AG09319 (cell line): Measurements from ENCODE around the gene ZNF692.
"Not testable (repeated sequence)": the region's sequence is repeated elsewhere in the genome, so short reads cannot be mapped to it uniquely, and the experiment has no call there.

ENCODE experiments used
- DNase-seq: peaks from one replicate; pipeline ENCODE4 v3.0.0-alpha.2; 2010; ENCODE audit warnings: low read depth; ENCODE audit errors: extremely low read depth
- CTCF ChIP-seq: IDR thresholded peaks from 2 replicates; pipeline ENCODE4 v1.5.1; 2011; ENCODE audit warnings: low read depth, mild to moderate bottlenecking, inconsistent platforms, low read length, moderate library complexity

Gene ZNF692

DNA sequence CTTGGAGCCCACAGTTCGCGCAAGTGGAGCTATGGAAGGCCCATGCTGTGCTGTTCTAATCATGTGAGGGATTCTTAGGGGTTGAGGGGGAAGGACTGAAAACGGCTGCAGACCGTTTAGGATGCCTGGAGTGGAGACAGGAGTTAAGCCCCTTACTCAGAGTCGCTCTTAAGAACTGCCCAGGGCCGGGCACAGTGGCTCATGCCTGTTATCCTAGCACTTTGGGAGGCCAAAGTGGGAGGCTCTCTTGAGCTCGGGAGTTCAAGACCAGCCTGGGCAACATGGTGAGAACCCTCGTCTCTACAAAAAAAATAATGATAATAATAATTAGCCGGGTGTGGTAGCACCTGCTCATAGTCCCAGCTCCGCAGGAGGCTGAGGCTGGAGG, 19.7 kb downstream of the ZNF692 start:
- no peak for TF ChIP-seq CTCF
- DNase-seq, result no peak

- no peak for DNase-seq
- TF ChIP-seq CTCF, result no peak
These were observed 20.3 kb downstream of the ZNF692 start for GRCh38 chr1:248838357-248839167.

GRCh38 chr1:248837781-248838356, 21.0 kb downstream of the ZNF692 start, which contains the start of gene ZNF672:
Gene ZNF672, plus strand, starts transcription at chr1:248838224. Its CDS starts 9,051 bp downstream, at chr1:248847275.
- TF ChIP-seq CTCF, result no peak
- peak; percentile 95 for DNase-seq

DNA sequence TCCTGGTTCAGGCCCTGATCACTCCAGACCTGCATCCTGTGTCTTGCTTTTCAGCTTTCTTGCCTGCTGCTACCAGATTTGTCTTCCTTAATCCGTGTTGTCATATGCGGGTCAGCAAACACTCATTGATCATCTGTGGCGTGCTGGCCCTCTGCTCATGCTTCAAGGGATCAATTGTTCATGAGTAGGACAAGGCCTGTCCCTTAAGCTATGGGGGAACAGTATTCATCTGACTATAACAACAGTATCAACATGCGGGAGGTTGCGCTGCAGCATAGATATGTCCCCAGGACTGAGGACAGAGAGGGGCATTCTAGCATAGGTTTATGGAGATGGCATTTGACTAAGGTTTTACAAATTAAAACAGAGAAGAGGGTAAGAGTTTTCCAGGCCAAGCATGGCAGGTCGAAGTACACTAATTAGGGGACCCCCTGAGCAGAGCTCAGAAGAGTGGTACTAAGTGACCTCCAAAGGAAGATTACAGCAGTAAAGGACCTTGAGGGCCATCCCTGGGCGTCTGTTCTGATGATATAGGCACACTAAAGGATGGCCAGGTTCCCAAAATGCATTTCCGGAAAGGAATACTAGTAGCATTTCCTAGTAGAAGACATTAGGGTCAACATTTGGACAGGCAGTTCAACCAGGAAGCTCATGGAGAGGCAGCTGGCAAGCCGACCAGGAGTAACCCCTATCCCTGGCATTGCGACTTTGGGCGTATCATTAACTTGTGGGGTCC, 21.7 kb downstream of the ZNF692 start:
- TF ChIP-seq CTCF, result no peak
- no peak for DNase-seq

GRCh38 chr1:248834343-248834940, 24.4 kb downstream of the ZNF692 start:
- no peak for TF ChIP-seq CTCF
- DNase-seq, result no peak

GRCh38 chr1:248831842-248832241, 27.0 kb downstream of the ZNF692 start:
- no peak for DNase-seq
- no peak for TF ChIP-seq CTCF

DNA sequence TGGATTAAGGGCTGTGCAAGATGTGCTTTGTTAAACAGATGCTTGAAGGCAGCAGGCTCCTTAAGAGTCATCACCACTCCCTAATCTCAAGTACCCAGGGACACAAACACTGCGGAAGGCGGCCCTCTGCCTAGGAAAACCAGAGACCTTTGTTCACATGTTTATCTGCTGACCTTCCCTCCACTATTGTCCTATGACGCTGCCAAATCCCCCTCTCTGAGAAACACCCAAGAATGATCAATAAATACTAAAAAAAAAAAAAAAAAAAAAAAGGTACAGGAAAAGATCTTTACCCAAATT, 28.2 kb downstream of the ZNF692 start:
- DNase-seq, result not testable (repeated sequence)
